CD4-positive, alpha-beta T cell treated with Interleukin-21 for 1 hour (primary cell): Measurements from ENCODE around the gene MSMP.

Experiments
- DNase-seq: peaks from one replicate; pipeline ENCODE4 v3.0.0-alpha.2; 2020

MSMP gene

GRCh38 chr9:35717132-35717870, 36.8 kb downstream of the MSMP start:
- no peak for DNase-seq

- no peak for DNase-seq
Measured at GRCh38 chr9:35716230-35716629, 37.8 kb downstream of the MSMP start.

- no peak for DNase-seq
Measured at GRCh38 chr9:35714579-35715252, 39.4 kb downstream of the MSMP start.

GRCh38 chr9:35714123-35714522, 40.0 kb downstream of the MSMP start:
- DNase-seq: no peak

DNA sequence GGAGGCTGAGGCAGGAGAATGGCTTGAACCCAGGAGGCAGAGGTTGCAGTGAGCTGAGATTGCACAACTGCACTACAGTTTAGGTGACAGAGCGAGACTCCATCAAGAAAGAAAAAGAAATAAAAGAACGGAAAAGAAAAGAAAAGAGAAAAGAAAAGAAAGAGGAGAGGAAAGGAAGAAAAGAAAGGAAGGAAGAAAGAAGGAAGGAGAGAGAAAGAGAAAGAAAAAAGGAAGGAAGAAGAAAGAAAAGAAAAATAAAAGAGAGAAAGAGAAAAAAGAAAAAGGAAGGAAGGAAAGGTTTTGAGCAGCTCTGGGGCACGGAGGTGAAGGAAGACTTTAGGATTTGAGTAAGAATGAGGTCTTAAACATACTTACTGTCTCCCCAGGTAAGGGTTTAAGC, 40.5 kb downstream of the MSMP start:
- no peak for DNase-seq

- no peak for DNase-seq
Measured at GRCh38 chr9:35712762-35713400, 41.2 kb downstream of the MSMP start.

DNA sequence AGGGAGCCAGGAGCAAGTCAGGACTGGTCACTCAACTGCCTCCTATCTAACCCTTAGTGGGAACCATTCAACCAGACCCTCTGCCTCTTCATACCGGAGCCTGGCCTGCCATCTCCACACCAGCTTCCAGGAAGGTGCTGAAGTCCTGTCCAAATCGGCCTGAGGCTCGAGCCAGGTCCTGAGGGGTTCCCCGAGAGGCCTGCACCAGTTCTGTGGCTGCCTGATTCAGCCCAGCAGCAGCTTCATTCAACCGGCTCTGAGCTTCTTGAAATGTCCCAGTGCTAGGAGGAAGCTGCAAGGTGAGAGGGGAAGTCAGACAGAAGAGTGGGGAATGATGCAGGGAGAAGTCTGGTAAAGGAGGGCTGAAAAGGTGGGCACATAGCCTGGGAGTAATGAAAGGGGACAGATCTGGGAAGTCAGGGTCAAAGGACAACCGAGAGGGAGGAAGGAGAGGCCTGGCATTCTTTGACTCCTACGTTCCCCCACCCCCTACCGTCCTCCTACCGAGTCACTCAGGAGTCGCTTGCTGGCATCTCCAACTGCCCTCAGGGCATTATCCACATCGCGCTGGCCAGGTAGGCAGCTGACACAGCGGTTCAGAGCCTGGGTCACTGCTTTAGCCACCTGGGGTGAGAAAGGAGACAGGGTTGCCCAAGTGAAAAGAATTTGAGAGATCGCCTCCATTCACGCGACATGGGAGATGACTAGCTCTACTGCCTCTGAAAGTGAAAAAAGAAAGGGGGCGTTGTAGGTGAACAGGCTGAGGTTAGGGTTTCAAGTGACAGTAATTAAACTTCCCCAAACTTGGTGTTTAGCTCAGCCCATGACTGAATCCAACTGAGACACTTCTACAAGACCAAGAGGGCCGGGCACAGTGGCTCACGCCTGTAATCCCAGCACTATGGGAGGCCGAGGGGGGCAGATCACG, 42.3 kb downstream of the MSMP start:
- DNase-seq: no peak

DNA sequence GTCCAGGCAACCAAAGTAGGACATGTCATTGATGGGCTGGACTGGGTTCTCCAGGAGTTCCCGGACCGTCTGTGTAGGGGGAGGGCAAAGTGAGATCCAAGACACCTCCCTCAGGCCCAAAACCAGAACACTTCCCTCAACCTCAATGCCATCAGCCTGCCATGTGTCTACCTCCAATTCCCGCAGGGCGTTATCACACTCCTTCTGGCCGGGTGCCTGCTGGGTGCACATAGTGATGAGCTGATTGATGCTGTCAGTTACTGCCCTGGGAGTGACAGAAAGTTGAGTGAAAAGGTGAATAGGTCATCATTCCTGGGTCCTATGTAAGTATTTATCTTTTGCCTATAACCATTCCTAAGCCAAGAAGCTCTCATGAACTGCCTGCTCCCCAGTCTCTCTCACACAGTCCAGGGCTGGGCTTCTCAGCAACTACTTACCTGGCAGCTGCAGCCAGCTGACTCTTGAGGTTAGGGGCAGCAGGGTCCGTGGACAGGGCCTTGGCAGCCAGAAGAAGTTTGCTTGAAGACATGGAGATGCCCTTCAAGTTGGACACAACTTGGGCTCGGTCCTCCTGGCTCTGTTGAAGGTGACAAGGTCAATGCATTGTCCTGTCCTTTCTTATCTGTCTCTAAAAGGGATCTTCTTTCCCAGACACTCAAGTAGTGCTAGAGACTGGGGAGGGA, 43.1 kb downstream of the MSMP start:
- no peak for DNase-seq

DNA sequence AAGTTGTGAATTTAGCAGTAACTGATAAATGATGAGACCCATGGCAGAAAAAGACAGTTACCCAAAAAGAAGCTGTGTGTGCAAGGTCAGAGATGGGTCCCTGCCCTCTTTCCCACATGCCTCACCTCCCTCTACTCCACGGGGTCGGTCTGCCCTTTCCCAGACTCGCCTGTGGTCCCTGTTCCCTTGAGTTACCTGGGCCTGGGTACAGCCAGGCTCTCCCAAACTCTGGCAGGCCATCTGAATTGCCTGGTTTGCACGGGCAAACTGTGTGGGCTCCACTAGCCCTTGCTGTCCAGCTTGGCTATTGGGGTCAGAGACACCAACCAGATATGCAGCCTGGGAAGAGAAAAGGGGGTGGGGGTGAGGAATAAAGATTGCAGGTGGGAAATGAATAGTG, 45.9 kb downstream of the MSMP start:
- DNase-seq: no peak

DNA sequence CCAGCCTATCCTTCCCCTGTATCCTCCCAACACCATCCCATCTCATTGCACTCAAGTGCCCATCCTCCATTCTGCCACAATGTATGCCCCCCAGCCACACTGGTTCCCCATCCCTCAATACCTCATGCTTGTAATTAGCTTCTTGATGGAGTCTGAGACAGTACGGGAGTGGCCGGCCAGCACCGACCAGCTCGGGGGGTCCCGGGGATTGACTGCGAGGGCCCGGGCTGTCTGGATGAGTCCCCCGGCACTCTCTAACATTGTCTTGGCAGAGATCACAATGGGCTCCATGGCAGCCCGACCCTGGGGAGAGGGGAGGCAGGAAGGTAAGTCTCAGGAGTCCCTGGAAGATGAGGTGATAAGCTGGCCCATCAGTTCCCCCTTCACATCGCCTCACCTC, 47.1 kb downstream of the MSMP start:
- DNase-seq: no peak

- no peak for DNase-seq
Measured at GRCh38 chr9:35705836-35706430, 48.1 kb downstream of the MSMP start.

DNA sequence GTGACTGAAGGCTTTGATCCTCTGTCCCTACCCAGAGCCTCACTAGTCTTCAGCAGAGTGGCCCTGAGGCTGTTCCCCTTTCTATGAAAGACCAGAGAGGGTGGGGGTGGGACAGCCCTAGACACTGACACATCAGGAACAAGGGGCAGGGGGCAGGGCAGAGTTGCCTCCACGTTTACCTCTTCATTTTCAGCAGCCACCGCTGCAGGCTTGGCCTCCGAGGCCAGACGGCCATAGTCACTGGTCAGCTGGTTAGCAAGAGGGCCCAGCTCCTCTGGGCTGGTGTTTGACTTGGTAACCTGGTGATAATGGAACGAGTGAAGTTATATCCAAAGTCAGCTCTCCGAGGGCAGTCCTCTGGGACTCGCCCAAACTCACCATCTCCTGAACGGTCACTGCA, 48.7 kb downstream of the MSMP start:
- no peak for DNase-seq

- no peak for DNase-seq
Measured at GRCh38 chr9:35703906-35704672, 50.0 kb downstream of the MSMP start.
